Measurements from ENCODE around the gene IFT52. TPM values are rescaled to one million over a fixed set of nuclear protein-coding genes. Genes with fewer than 3 reads are reported as not detected.

The IFT52 gene
- total RNA-seq, 1 experiment from 2014 or later: 46.4 TPM

GRCh38 chr20:43559147-43559987 is 31.4 kb upstream of the IFT52 start:
- ChIA-PET CTCF (interaction anchor here (1.1 kb wide), 1 partner anchor 31 kb away, joined by 3 read pairs; the partner anchor contains the start of gene IFT52), POLR2A (ENCODE audit: unreplicated experiment) (no interaction called here)
- TF ChIP-seq CTCF (conservative IDR thresholded peaks at IDR 0.05) (no peak), EZH2 (IDR thresholded peaks at IDR 0.05; ENCODE audit: low read depth) (no peak)
- Histone ChIP-seq H3K27me3 (ENCODE audit: insufficient read depth, low read depth) (no peaks in the 10 kb centered on the region), H3K9me2 (ENCODE audit: insufficient read depth) (no peaks in the 10 kb centered on the region), H3K4me1 (replicated peaks; ENCODE audit: insufficient read depth) (peaks cover 20% of the 10 kb centered on the region), H3F3A (ENCODE audit: insufficient read depth, low read depth) (peaks cover 15% of the 10 kb centered on the region; the same call in 1 of the 2 replicates), H4K20me1 (ENCODE audit: insufficient read depth) (no peaks in the 10 kb centered on the region), H3K36me3 (ENCODE audit: low read depth) (no peaks in the 10 kb centered on the region), H3K79me2 (ENCODE audit: low read depth) (no peaks in the 10 kb centered on the region), H3K27ac (peak overlapping the region; percentile 52), H3K4me2 (peak overlapping the region; percentile 53), H3K4me3 (no peak overlapping the region), H3K9me3 (ENCODE audit: insufficient read depth, low read depth) (no peaks in the 10 kb centered on the region), H2AFZ (peak overlapping the region; percentile 42)
- no peak for DNase-seq
- no TSS peak for BruUV-seq (replicated peaks)
- intact Hi-C loops (cut with micrococcal nuclease; ENCODE audit: unreplicated experiment): no loop called here

- POLR2A ChIA-PET (ENCODE audit: unreplicated experiment): interaction anchor here (0.6 to 0.7 kb wide), 2 partner anchors 594 to 1000 kb away, joined by 3 to 24 read pairs; no protein-coding TSS in a partner anchor
- CTCF ChIA-PET: no interaction called here
Measured at GRCh38 chr20:43560974-43561373, 29.8 kb upstream of the IFT52 start.

GRCh38 chr20:43563429-43563828 is 27.3 kb upstream of the IFT52 start:
- H3K4me3 ChIP-seq: no peak overlapping the region
- intact Hi-C loops (cut with micrococcal nuclease; ENCODE audit: unreplicated experiment): no loop called here
- peaks cover 11% of the 10 kb centered on the region; the same call in 1 of the 2 replicates for H3F3A ChIP-seq (ENCODE audit: insufficient read depth, low read depth)
- H3K4me2 ChIP-seq: no peak overlapping the region
- H3K36me3 ChIP-seq (ENCODE audit: low read depth): no peaks in the 10 kb centered on the region
- no peaks in the 10 kb centered on the region for H3K9me2 ChIP-seq (ENCODE audit: insufficient read depth)
- H2AFZ ChIP-seq: no peak overlapping the region
- H3K9me3 ChIP-seq (ENCODE audit: insufficient read depth, low read depth): no peaks in the 10 kb centered on the region
- ChIA-PET CTCF (no interaction called here), POLR2A (ENCODE audit: unreplicated experiment) (interaction anchor here (0.6 kb wide), 1 partner anchor 700 kb away, joined by 3 read pairs; no protein-coding TSS in a partner anchor)
- DNase-seq: no peak
- H4K20me1 ChIP-seq (ENCODE audit: insufficient read depth): no peaks in the 10 kb centered on the region
- no peak overlapping the region for H3K27ac ChIP-seq
- peaks cover 13% of the 10 kb centered on the region for H3K4me1 ChIP-seq (replicated peaks; ENCODE audit: insufficient read depth)
- H3K27me3 ChIP-seq (ENCODE audit: insufficient read depth, low read depth): no peaks in the 10 kb centered on the region
- no peaks in the 10 kb centered on the region for H3K79me2 ChIP-seq (ENCODE audit: low read depth)
- TF ChIP-seq EZH2 (IDR thresholded peaks at IDR 0.05; ENCODE audit: low read depth) (no peak), CTCF (conservative IDR thresholded peaks at IDR 0.05) (no peak)
- no TSS peak for BruUV-seq (replicated peaks)

More at GRCh38 chr20:43560974-43561373, 29.8 kb upstream of the IFT52 start:
- Histone ChIP-seq H3K79me2 (ENCODE audit: low read depth) (no peaks in the 10 kb centered on the region), H3K4me3 (no peak overlapping the region), H3F3A (ENCODE audit: insufficient read depth, low read depth) (peaks cover 15% of the 10 kb centered on the region; the same call in 1 of the 2 replicates), H3K9me3 (ENCODE audit: insufficient read depth, low read depth) (no peaks in the 10 kb centered on the region), H4K20me1 (ENCODE audit: insufficient read depth) (no peaks in the 10 kb centered on the region), H3K27me3 (ENCODE audit: insufficient read depth, low read depth) (no peaks in the 10 kb centered on the region), H2AFZ (no peak overlapping the region), H3K4me2 (no peak overlapping the region), H3K4me1 (replicated peaks; ENCODE audit: insufficient read depth) (peaks cover 20% of the 10 kb centered on the region), H3K36me3 (ENCODE audit: low read depth) (no peaks in the 10 kb centered on the region), H3K27ac (no peak overlapping the region), H3K9me2 (ENCODE audit: insufficient read depth) (no peaks in the 10 kb centered on the region)
- no peak for DNase-seq
- no TSS peak for BruUV-seq (replicated peaks)
- intact Hi-C loops (cut with micrococcal nuclease; ENCODE audit: unreplicated experiment): no loop called here
- TF ChIP-seq EZH2 (IDR thresholded peaks at IDR 0.05; ENCODE audit: low read depth) (no peak), CTCF (conservative IDR thresholded peaks at IDR 0.05) (no peak)

Data from PC-9 (cell line).